Lung (tissue), 12 donors: ENCODE data around the gene DCAF10. TPM values are rescaled to one million over a fixed set of nuclear protein-coding genes. Genes with fewer than 3 reads are reported as not detected.
"Not testable (repeated sequence)": the region's sequence is repeated elsewhere in the genome, so short reads cannot be mapped to it uniquely, and the experiment has no call there.

Experiments
- ATAC-seq: fragments of 200-7000 bp; cut with Tn5 transposase; one replicate; pipeline ENCODE4 v1.9.1; 2020; ENCODE audit warnings: moderate number of reproducible peaks; ENCODE audit not compliant: insufficient read depth, low FRiP score
- DNase-seq, 3 donors: peaks; one replicate each; pipeline ENCODE4 v3.0.0-alpha.2; 2013 to 2017
- H3K27ac ChIP-seq, 2 donors: one replicate each; pipeline ENCODE4 v1.5.1; 2013; ENCODE audit warnings: mild to moderate bottlenecking in 2 of 2, moderate library complexity in 2 of 2, control low read depth in 1 of 2, inconsistent platforms in 1 of 2, low read depth in 1 of 2, low read length in 1 of 2
- H3K27me3 ChIP-seq, 3 donors: one replicate each; pipeline ENCODE4 v1.5.1; 2013; ENCODE audit warnings: low read length in 2 of 3; ENCODE audit not compliant: control insufficient read depth in 3 of 3, insufficient read depth in 3 of 3
- H3K36me3 ChIP-seq, 4 donors: one replicate each; pipeline ENCODE4 v1.5.1; 2013; ENCODE audit warnings: low read length in 4 of 4, mild to moderate bottlenecking in 1 of 4, moderate library complexity in 1 of 4; ENCODE audit not compliant: control insufficient read depth in 4 of 4, insufficient read depth in 4 of 4
- H3K4me1 ChIP-seq, 5 donors: one replicate each; pipeline ENCODE4 v1.5.1; 2013; ENCODE audit warnings: low read length in 5 of 5, mild to moderate bottlenecking in 2 of 5, moderate library complexity in 1 of 5; ENCODE audit not compliant: control insufficient read depth in 5 of 5, insufficient read depth in 5 of 5
- H3K4me3 ChIP-seq: one replicate; pipeline ENCODE4 v1.5.1; 2013; ENCODE audit warnings: mild to moderate bottlenecking, control low read depth, moderate library complexity
- H3K9ac ChIP-seq, 2 donors: one replicate each; pipeline ENCODE4 v1.5.1; 2013; ENCODE audit warnings: low read length in 2 of 2, control low read depth in 1 of 2; ENCODE audit not compliant: insufficient read depth in 1 of 2
- H3K9me3 ChIP-seq, 4 donors: one replicate each; pipeline ENCODE4 v1.5.1; 2013; ENCODE audit warnings: low read length in 3 of 4, mild to moderate bottlenecking in 1 of 4, moderate library complexity in 1 of 4; ENCODE audit not compliant: control insufficient read depth in 4 of 4, insufficient read depth in 3 of 4
- whole genome bisulfite sequencing, 2 donors: extraction: QIAGEN DNeasy Blood & Tissue Kit; methylation state at CpG; one replicate each; pipeline ENCODE4 v1.1.7; 2013; 5-methylcytosine and 5-hydroxymethylcytosine counted together
- polyA plus RNA-seq, 2 donors: library from polyadenylated mRNA; stranded (reverse); fragments of 200-250 nt; gene quantifications; one replicate each; pipeline ENCODE4 v1.2.1, GENCODE V29; 2013
- total RNA-seq, 2 donors: library from RNA; depleted of rRNA in 1 of 2; stranded (reverse); fragments of >200 nt in 1 of 2; gene quantifications; one replicate each; pipeline ENCODE4 v1.2.1, GENCODE V29; 2014 to 2021
- TF ChIP-seq, protein P1 (sequence below): IDR thresholded peaks from 2 replicates; pipeline ENCODE4 v1.5.1; 2012; ENCODE audit warnings: mild to moderate bottlenecking; ENCODE audit errors: control extremely low read depth, extremely low read depth
- donor health status: control.
- donor health status: control.
- donor health status: Bipolar disorder and iron deficiency.
- donor health status: healthy.
- donor health status: DM: yes; HTN: yes; CAD: no.

The DCAF10 gene
- total and polyA plus RNA-seq, 4 donors = 5.8 to 35.5 (median 13.8) TPM

GRCh38 chr9:37870799-37871176, 70.2 kb downstream of the DCAF10 start:
- H3K27me3 ChIP-seq = no peaks in the 10 kb centered on the region
- H3K4me3 ChIP-seq = no peak overlapping the region
- DNase-seq = no peak
- no peak overlapping the region for H3K9ac ChIP-seq
- 76 to 87% methylated on average over 5 of the region's 5 CpGs for WGBS, 2 donors
- ATAC-seq = no peak
- no peaks in the 10 kb centered on the region for H3K4me1 ChIP-seq
- H3K27ac ChIP-seq = no peak overlapping the region
- H3K36me3 ChIP-seq = peaks cover 0 to 2% (median under 1%) of the 10 kb centered on the region in 4 donors
- TF ChIP-seq, protein P1, sequence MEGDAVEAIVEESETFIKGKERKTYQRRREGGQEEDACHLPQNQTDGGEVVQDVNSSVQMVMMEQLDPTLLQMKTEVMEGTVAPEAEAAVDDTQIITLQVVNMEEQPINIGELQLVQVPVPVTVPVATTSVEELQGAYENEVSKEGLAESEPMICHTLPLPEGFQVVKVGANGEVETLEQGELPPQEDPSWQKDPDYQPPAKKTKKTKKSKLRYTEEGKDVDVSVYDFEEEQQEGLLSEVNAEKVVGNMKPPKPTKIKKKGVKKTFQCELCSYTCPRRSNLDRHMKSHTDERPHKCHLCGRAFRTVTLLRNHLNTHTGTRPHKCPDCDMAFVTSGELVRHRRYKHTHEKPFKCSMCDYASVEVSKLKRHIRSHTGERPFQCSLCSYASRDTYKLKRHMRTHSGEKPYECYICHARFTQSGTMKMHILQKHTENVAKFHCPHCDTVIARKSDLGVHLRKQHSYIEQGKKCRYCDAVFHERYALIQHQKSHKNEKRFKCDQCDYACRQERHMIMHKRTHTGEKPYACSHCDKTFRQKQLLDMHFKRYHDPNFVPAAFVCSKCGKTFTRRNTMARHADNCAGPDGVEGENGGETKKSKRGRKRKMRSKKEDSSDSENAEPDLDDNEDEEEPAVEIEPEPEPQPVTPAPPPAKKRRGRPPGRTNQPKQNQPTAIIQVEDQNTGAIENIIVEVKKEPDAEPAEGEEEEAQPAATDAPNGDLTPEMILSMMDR = no peak
- H3K9me3 ChIP-seq = no peaks in the 10 kb centered on the region

DNA sequence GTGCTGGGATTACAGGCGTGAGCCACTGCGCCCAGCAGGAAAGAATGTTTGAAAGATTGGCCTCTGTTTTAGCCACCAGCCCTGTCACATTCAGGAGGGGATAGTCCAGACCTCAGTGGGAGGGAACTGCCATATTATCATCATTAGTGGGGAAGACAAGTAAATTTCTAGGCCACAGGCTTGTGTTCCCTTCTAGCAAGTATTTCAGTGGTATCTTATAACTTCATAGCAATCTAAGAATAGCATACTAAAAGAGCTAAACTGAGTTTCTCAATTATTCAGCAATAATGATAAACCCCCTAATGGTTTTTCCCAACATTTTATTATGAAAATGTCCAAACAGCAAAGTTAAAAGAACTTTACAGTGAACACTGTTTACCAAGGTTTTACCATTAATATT, 73.4 kb downstream of the DCAF10 start:
- Histone ChIP-seq H3K9me3 (peaks cover 0 to 5% (median under 1%) of the 10 kb centered on the region in 4 donors), H3K27me3 (no peaks in the 10 kb centered on the region), H3K4me1 (no peaks in the 10 kb centered on the region), H3K27ac (no peak overlapping the region), H3K4me3 (no peak overlapping the region), H3K9ac (no peak overlapping the region), H3K36me3 (peaks cover 2 to 8% (median 4%) of the 10 kb centered on the region in 4 donors)
- DNase-seq = no peak
- ATAC-seq = no peak
- TF ChIP-seq, protein P1 = no peak
- WGBS, 2 donors = 94 to 97% methylated on average over 2 of the region's 2 CpGs

- no peak for DNase-seq
- no peak for ATAC-seq
- TF ChIP-seq, protein P1 = no peak
- no peaks in the 10 kb centered on the region for H3K27me3 ChIP-seq
- peaks cover 5 to 11% (median 8%) of the 10 kb centered on the region in 4 donors for H3K36me3 ChIP-seq
- H3K27ac ChIP-seq = no peak overlapping the region
- no peaks in the 10 kb centered on the region for H3K4me1 ChIP-seq
- H3K4me3 ChIP-seq = no peak overlapping the region
- peaks cover 0 to 5% (median under 1%) of the 10 kb centered on the region in 4 donors for H3K9me3 ChIP-seq
- 88 to 93% methylated on average over 1 of the region's 1 CpG for WGBS, 2 donors
- no peak overlapping the region for H3K9ac ChIP-seq
Observed at GRCh38 chr9:37876376-37876775, 75.8 kb downstream of the DCAF10 start.

DNA sequence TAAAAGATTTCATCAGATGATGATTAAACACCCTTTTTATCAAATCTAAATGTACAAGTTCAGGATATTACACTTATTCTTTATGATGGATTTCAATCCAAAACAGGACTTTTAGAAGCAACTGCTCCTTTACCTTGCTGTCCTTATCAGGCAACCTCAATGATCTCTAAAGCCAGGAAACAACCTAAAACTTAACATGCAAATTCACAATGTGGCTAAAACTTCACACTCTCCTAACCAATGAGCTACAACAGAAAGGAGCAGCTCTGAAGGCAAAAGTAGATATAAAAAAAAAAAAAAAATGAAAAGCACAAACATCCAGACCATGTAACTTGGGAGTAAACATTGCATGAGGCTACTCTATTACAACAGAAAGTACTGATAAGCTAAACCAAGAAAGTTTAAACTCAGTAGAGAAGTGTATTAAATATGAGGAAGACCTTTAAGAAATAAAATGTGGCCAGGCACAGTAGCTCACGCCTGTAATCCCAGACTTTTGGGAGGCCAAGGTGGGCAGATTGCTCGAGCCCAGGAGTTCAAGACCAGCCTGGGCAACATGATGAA, 80.4 kb downstream of the DCAF10 start:
- TF ChIP-seq, protein P1 = no peak
- DNase-seq = no peak

DNA sequence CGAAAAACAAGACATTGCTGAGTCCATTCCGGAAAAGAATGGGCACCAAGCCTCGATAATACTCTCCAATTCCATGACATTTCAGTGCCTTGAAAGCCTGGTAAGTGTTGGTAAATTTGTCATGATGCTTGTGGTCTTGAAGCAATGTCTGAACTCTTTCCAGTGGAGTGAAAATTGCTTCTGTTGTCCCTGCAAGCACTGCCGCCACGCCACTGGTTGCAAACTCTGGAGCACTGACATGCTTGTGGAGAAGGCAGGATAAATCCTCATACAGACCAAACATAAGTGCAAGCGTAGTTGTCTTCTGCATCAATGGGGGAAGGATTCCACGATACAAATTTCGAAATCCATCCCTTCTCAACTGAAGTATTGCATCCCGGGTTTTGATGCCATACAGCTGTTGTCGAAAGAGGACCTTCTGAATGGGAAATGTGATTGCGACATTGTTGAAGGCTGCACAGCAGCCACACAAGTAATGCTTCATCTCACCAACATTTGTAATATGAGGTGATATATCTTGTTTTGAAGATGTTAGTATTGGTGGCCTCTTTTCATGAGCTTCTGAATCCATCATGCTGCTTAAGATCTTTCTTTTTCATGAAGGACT, 87.5 kb downstream of the DCAF10 start:
- not testable (repeated sequence) for H3K4me1 ChIP-seq, H3K27ac ChIP-seq, H3K4me3 ChIP-seq, H3K9ac ChIP-seq, ATAC-seq, H3K27me3 ChIP-seq, H3K9me3 ChIP-seq, H3K36me3 ChIP-seq
- peak; percentile 59 to 90 (median 81) for DNase-seq
- 40 to 69% methylated on average over 11 of the region's 11 CpGs for WGBS, 2 donors

More for the DNA sequence above, 80.4 kb downstream of the DCAF10 start:
- Histone ChIP-seq H3K27me3 (no peaks in the 10 kb centered on the region), H3K4me3 (no peak overlapping the region), H3K9me3 (peaks cover 0 to 5% (median under 1%) of the 10 kb centered on the region in 4 donors), H3K27ac (no peak overlapping the region), H3K4me1 (no peaks in the 10 kb centered on the region), H3K36me3 (peaks cover 10 to 13% (median 11%) of the 10 kb centered on the region in 4 donors), H3K9ac (no peak overlapping the region)
- WGBS, 2 donors = 91 to 97% methylated on average over 2 of the region's 2 CpGs
- ATAC-seq = no peak
